WERI-Rb-1 (cell line): ENCODE data around the gene NEBL.

ENCODE experiments used
- DNase-seq: peaks from one replicate; pipeline ENCODE4 v3.0.0-alpha.2; 2020
- H3K27ac ChIP-seq: fragments of 250-450 bp; sonication (Bioruptor Pico); 2 replicates; pipeline ENCODE4 v1.5.1; 2020; ENCODE audit warnings: mild to moderate bottlenecking, moderate library complexity
- H3K27me3 ChIP-seq: fragments of 250-450 bp; sonication (Bioruptor Pico); 2 replicates; pipeline ENCODE4 v1.5.1; 2021; ENCODE audit warnings: mild to moderate bottlenecking, low read depth, moderate library complexity; ENCODE audit not compliant: insufficient read depth, severe bottlenecking
- H3K36me3 ChIP-seq: fragments of 250-450 bp; sonication (Bioruptor Pico); 2 replicates; pipeline ENCODE4 v1.5.1; 2020; ENCODE audit warnings: mild to moderate bottlenecking, moderate library complexity
- H3K4me3 ChIP-seq: 2 replicates; pipeline ENCODE4 v1.5.1; 2011; ENCODE audit warnings: low read depth, mild to moderate bottlenecking, control low read depth, low read length
- H3K9me3 ChIP-seq: fragments of 250-450 bp; sonication (Bioruptor Pico); 2 replicates; pipeline ENCODE4 v1.5.1; 2021; ENCODE audit warnings: mild to moderate bottlenecking, moderate library complexity; ENCODE audit not compliant: severe bottlenecking
- TF ChIP-seq, protein P1 (sequence below): IDR thresholded peaks from 2 replicates; pipeline ENCODE4 v1.5.1; 2011; ENCODE audit warnings: low read depth, mild to moderate bottlenecking, control low read depth, inconsistent platforms, low read length

The NEBL gene

GRCh38 chr10:20871970-20872369 lies 25.1 kb downstream of the NEBL start:
- Histone ChIP-seq H3K4me3 (no peak overlapping the region), H3K27me3 (no peaks in the 10 kb centered on the region), H3K36me3 (no peaks in the 10 kb centered on the region), H3K9me3 (no peaks in the 10 kb centered on the region), H3K27ac (no peak overlapping the region)
- TF ChIP-seq, protein P1, sequence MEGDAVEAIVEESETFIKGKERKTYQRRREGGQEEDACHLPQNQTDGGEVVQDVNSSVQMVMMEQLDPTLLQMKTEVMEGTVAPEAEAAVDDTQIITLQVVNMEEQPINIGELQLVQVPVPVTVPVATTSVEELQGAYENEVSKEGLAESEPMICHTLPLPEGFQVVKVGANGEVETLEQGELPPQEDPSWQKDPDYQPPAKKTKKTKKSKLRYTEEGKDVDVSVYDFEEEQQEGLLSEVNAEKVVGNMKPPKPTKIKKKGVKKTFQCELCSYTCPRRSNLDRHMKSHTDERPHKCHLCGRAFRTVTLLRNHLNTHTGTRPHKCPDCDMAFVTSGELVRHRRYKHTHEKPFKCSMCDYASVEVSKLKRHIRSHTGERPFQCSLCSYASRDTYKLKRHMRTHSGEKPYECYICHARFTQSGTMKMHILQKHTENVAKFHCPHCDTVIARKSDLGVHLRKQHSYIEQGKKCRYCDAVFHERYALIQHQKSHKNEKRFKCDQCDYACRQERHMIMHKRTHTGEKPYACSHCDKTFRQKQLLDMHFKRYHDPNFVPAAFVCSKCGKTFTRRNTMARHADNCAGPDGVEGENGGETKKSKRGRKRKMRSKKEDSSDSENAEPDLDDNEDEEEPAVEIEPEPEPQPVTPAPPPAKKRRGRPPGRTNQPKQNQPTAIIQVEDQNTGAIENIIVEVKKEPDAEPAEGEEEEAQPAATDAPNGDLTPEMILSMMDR: no peak
- no peak for DNase-seq

- Histone ChIP-seq H3K27me3 (no peaks in the 10 kb centered on the region), H3K9me3 (no peaks in the 10 kb centered on the region), H3K4me3 (no peak overlapping the region), H3K36me3 (no peaks in the 10 kb centered on the region), H3K27ac (no peak overlapping the region)
- no peak for DNase-seq
- TF ChIP-seq, protein P1: no peak
Measured at GRCh38 chr10:20870834-20871233, 26.3 kb downstream of the NEBL start.

GRCh38 chr10:20863008-20863407 lies 34.1 kb downstream of the NEBL start:
- TF ChIP-seq, protein P1: no peak
- no peaks in the 10 kb centered on the region for H3K27me3 ChIP-seq
- no peaks in the 10 kb centered on the region for H3K9me3 ChIP-seq
- no peaks in the 10 kb centered on the region for H3K36me3 ChIP-seq
- H3K4me3 ChIP-seq: no peak overlapping the region
- DNase-seq: no peak
- H3K27ac ChIP-seq: no peak overlapping the region

- Histone ChIP-seq H3K27me3 (no peaks in the 10 kb centered on the region), H3K36me3 (no peaks in the 10 kb centered on the region), H3K9me3 (no peaks in the 10 kb centered on the region), H3K27ac (no peak overlapping the region), H3K4me3 (no peak overlapping the region)
- TF ChIP-seq, protein P1: no peak
- DNase-seq: no peak
Measured at GRCh38 chr10:20858292-20859124, 38.6 kb downstream of the NEBL start.

DNA sequence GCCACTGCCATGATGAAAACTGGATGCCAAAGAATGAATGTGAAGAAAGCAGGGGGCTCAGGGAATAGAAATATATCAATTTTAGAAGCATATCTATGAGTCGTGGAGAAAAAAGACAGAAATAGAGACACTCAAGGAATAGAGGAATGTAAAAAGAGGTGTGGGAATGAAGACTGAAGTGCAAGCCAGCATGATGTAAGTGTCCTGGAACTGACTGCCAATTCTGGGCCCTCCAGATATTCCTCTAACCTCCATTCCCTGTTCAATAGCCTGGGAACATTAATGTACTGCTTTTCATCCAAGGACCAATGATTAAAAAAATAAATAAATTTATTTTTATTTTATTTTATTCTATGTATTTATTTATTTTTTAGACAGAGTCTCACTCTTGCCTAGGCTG lies 40.6 kb downstream of the NEBL start:
- no peaks in the 10 kb centered on the region for H3K36me3 ChIP-seq
- no peak overlapping the region for H3K4me3 ChIP-seq
- H3K27me3 ChIP-seq: no peaks in the 10 kb centered on the region
- TF ChIP-seq, protein P1: no peak
- no peak for DNase-seq
- H3K27ac ChIP-seq: no peak overlapping the region
- H3K9me3 ChIP-seq: no peaks in the 10 kb centered on the region
